GM18861 (cell line): ENCODE data around the gene PGAM4.
"Not testable (repeated sequence)": the region's sequence is repeated elsewhere in the genome, so short reads cannot be mapped to it uniquely, and the experiment has no call there.

Experiments used
- ATAC-seq: cut with Tn5 transposase; IDR thresholded peaks from one replicate; pipeline ENCODE4 v1.9.1; 2021; ENCODE audit not compliant: unreplicated experiment

Gene PGAM4

DNA sequence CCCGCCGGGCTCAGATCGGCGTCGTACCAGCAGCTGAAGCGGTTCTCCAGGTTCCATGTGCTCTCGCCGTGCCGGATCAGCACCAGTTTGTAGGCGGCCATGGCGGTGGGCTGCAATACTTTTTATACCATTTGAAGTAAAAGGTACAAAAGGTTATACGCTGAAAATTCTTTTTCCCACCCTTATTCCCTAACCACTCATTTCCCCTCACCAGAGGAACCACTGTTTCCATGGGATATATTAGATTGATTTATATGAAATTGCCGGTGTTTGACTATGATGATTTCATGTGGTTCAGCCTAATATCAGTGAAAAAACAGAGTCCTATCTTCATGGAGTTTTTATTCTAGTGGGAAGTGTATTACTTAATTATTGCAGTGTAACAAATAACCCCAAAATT lies at the start of gene PGAM4:
Gene PGAM4 (minus strand): TSS at position 101 of the 400 bp plus-strand sequence. CDS start 0 bp downstream, at position 101.
- ATAC-seq, result no peak

DNA sequence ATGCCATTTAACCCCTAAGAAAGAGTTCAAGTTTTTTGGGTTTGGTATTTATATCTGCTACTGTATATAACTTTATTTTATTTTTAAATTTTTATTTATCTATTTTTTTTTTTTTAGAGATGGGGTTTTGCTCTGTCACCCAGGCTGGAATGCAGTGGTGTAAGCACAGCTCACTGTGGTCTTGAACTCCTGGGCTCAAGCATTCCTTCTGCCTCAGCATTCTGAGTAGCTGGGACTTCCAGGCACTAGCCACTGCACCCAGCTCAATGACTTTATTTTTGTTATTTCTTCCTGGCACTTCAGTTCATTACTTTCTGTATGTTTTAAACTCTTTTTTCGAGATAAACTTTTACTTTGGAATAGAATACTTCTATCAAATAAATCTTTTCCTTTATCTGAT lies 42.4 kb upstream of the PGAM4 start:
- ATAC-seq, result no peak

DNA sequence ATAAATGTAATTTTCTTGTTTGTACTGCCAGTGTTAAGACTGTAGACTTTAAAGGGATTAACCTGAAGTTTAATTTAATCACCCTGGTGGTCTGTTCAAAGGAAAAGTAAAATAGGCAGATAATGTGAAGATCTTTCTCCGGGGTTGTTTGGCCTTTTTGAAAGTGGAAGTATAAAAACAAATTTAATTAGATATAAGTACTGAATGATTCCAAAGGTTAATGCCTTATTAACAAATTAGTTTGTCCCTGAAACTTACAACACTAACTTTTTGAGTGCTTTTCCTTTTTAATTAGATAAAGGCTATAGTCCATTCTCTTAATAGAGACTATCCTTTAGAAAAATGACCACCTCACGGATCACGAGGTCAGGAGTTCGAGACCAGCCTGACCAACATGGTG lies 10.4 kb upstream of the PGAM4 start:
- ATAC-seq, result no peak

DNA sequence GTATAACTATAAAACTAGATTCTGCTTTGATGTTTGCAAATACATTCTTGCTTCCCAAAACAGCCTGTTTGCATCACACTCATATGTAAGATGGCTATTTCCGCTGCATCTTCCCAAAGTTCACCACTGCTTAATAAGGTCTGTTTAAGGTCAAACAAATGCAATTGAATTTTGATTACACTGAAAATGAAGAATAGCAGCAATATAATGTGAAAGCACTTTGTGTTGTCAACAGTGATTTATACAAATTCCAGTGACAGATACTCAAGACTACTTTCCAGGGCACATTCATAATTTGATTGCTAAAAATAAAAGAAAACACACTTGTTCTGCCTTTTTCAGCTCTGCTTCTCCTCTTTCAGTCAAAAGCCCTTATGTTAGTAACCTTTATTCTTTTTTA lies 8.1 kb upstream of the PGAM4 start:
- ATAC-seq, result no peak

- ATAC-seq, result no peak
Measured at GRCh38 chrX:77977095-77977494, 7.7 kb upstream of the PGAM4 start.

GRCh38 chrX:77975755-77976154 lies 6.3 kb upstream of the PGAM4 start:
- ATAC-seq, result no peak

DNA sequence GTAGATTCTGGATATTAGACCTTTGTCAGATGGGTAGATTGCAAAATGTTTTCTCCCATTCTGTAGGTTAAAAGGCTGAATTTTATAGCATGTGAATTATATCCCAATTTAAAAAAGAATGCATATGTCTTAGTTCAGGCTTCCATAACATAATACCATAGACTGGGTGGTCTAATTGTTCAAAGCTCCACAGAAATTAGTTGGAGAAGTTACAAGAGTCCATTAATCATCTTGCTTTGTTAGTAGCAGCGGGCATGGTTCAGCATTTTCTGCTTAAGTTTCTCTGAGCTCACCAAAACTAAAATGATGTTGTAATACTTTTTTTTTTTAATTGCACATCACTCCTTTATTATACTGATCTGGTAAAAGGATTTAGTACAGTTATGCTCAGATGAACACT lies 1.8 kb downstream of the PGAM4 start:
- ATAC-seq, result no peak

- no peak for ATAC-seq
Measured at GRCh38 chrX:77966361-77966760, 3.1 kb downstream of the PGAM4 start.

GRCh38 chrX:77962068-77962902 lies 7.2 kb downstream of the PGAM4 start:
- no peak for ATAC-seq

DNA sequence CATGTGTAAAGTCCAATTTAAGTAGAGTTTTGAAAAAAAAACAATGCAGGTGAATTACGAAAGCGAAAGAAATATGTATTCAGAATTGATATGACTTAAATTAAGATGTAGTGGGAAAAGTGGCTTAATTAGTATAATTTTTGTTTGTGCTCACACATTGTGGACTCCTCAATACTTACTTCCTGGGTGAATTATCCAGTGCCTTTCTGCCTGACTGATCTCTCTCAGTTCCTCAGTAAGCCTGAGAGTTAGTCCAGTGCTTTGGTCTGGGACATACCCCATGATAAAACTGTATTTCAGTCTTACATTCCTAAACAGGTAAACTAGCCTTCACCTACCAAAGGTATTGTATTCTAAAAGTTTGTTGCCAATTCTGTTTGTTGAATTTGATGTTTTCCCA lies 8.4 kb downstream of the PGAM4 start:
- no peak for ATAC-seq

DNA sequence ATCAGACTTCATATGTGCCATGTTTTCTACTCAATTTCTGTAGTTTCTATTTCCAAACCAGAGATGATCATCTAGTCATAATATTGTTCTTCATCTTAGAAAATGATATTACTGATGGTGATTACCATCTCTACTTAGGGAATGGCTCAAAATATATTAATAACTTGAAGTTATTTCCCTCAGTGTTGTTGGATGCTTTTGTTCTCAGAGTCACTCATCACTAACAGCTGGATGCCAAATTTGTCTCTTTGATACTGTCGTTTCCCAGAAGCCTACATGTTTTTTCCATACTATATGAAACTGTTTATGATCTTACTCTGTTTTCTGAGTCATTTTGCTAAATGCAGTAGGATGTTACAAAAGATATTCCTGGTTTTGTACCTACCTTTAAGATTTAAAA lies 8.9 kb downstream of the PGAM4 start:
- no peak for ATAC-seq

DNA sequence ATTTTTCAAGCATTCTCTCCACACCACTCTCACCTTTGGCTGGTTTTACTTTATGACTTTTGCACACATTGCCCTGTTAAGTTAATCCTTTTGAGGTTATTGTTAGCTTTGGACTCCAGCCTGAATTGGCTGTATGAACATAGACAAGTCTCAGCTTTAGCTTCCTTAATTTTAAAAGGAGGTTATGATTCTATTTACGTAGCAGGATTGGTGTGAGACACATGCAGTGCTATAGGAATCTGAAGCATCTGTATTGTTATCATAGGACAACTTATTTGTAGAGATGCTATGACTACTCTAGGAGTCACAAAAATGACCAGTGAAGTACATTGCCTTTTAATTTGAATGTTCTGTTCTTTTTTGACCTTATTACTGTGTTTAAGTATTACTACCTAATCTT lies 15.7 kb downstream of the PGAM4 start:
- no peak for ATAC-seq

DNA sequence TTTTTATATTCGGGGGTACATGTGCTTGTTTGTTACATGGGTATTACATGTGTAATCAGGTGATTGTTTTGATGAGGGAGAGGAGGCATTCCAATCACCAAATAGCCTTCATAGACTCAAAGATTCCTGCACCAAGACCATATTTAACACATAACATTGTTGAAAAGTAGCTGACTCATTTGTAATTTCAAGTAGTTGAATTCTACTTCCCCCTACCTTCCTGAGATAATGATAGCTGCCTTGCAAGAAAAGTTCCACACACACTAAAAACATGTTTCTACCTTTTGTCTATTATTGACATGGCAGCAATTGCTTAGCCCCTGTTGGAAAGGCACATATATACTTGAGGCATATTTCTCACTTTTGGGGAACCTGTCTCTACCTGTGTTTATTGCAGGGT lies 16.1 kb downstream of the PGAM4 start:
- no peak for ATAC-seq

DNA sequence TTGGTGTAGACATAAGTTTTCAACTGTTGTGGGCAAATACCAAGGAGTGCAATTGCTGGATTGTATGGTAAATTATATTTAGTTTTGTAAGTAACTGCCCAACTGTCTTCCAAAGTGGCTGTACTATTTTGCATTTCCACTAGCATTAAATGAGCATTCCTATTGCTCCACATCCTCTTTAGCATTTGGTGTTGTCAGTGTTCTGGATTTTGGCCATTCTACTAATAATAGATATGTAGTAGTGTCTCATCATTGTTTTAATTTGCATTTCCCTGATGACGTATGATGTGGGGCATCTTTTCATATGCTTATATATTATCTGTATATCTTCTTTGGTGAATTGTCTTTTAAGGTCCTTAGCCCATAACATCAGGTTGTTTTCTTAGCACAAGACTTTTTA lies 17.3 kb downstream of the PGAM4 start:
- ATAC-seq, result no peak

GRCh38 chrX:77949840-77950239 lies 19.6 kb downstream of the PGAM4 start:
- no peak for ATAC-seq

DNA sequence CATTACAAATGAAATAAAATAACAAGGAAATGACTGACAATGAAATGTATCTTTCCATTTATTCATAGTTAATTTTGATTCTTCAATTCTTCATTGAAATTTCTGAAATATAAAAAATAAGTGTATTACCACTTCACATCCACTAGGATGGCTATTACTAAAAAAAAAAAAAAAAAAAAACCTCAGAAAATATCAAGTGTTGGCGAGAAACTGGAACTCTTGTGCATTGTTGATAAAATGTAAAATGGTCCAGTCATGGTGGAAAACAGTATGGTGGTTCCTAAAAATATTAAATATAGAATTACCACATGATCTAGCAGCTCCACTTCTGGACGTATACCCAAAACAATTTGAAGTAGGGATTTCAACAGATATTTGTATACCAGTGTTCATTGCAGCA lies 22.9 kb downstream of the PGAM4 start:
- no peak for ATAC-seq

GRCh38 chrX:77945910-77946545 lies 23.4 kb downstream of the PGAM4 start:
- ATAC-seq, result no peak

- not testable (repeated sequence) for ATAC-seq
Measured at GRCh38 chrX:77945031-77945430, 24.4 kb downstream of the PGAM4 start.

- ATAC-seq, result no peak
Measured at GRCh38 chrX:77938083-77938680, 31.3 kb downstream of the PGAM4 start.

DNA sequence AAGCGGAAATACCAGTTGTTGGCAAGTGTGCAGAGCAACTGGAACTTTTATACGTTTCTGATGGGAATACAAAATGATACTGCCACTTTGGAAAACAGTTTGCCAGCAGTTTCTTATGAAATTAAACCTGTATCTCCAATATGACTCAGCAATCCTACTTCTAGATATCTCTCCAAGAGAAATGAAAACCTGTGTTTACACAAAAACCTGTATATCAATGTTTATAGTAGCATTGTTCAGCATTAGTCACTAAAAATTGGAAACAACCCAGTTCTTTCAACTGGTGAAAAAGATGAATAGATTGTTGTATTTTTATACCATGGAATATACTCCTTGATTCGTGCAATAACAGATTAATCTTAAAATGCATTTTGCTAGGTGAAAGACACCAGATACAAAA lies 32.1 kb downstream of the PGAM4 start:
- ATAC-seq, result no peak

DNA sequence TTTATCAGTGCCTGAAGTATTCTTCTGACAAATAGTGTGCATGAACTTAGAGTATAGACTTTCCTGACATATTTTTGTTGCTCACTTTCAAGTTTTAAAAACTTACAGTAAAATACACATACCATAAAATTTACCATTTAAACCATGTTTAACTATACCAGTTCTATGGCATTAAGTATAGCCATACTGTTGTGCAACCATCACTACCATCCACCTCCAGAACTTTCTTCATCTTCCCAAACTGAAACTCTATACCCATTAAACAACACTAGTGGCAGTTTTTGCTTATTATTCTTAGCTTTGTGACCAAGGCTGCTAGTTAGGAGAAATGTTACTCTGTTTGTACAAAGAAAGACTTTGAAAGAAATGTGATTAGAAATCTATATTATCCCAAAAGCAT lies 33.1 kb downstream of the PGAM4 start:
- ATAC-seq, result no peak

DNA sequence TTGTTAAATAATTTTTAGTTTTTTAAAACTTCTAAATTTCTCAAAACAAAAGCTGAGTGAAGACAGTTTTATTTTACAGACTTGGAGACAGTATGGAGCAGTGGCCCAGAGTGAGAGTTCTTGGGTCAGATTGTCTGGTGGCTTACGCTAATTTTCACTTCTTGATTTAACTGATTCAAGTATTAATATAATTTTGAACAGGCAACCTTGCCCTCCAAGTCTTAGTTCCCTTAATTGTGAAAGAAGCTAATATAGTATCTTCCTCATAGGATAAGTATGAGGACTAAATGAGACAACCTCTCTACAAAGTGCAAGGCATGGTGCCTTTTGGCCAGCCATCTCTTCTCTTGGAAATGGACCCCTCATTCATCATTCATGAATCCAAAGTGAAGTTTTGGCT lies 33.6 kb downstream of the PGAM4 start:
- ATAC-seq, result no peak
